Astrocyte of the spinal cord (primary cell): Measurements from ENCODE around the gene VPS45.
A peak's percentile ranks its signal among the peaks of the same experiment; 100 is the strongest.

Source experiments
- DNase-seq: peaks from one replicate; pipeline ENCODE4 v3.0.0; 2011; ENCODE audit warnings: low read depth, low spot score
- H3K4me3 ChIP-seq: 2 replicates; pipeline ENCODE4 v1.5.1; 2011; ENCODE audit warnings: low read depth, mild to moderate bottlenecking, low read length, moderate library complexity
- in situ Hi-C: cut with HindIII; loops from 2 replicates; pipeline ENCODE4 v1.10.0; 2017; ENCODE audit warnings: low sequenced_read_pairs
- TF ChIP-seq, protein P1 (sequence below): IDR thresholded peaks from 2 replicates; pipeline ENCODE4 v1.5.1; 2012; ENCODE audit warnings: low read depth, mild to moderate bottlenecking, low read length, inconsistent platforms

Gene VPS45

DNA sequence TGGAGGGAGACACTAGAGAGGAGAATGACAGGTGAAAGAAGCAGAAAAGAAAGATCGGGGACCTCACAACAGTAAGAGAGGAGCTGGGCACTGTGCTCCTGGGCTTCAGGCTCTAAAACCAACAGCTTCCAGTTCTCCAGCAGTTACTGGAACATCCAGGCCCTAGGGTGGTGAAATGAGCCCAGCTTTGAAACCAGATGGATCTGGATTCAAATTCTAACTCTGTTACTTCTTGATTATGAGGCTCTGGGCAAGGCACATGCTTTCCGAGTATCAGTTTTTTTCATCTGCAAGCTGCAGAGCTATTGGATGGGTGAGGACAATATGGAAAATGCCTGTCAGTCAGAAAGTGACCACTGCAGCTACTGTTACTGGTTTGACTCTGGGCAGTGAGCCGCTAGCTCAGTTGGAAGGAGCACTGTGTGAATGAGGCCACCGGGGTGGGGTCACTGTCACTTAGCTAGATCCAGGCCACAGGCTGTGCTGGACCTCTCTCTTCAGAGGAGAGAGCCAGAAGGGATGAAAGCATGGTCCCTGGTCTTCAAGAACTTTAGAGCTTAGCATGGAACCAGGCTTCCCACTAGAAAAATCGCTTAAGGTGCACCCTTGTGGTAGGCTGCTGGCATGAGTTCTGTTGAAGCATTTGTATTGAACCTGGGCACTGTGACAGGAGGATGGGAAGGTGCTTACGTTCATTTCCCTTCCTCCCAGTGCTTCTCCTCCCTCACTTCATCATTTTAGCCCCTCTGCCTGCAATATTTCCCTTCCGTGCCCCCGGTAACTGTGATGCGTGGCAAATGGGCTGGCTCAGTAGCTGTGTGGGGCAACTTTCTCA lies 94.4 kb downstream of the VPS45 start:
- TF ChIP-seq, protein P1, sequence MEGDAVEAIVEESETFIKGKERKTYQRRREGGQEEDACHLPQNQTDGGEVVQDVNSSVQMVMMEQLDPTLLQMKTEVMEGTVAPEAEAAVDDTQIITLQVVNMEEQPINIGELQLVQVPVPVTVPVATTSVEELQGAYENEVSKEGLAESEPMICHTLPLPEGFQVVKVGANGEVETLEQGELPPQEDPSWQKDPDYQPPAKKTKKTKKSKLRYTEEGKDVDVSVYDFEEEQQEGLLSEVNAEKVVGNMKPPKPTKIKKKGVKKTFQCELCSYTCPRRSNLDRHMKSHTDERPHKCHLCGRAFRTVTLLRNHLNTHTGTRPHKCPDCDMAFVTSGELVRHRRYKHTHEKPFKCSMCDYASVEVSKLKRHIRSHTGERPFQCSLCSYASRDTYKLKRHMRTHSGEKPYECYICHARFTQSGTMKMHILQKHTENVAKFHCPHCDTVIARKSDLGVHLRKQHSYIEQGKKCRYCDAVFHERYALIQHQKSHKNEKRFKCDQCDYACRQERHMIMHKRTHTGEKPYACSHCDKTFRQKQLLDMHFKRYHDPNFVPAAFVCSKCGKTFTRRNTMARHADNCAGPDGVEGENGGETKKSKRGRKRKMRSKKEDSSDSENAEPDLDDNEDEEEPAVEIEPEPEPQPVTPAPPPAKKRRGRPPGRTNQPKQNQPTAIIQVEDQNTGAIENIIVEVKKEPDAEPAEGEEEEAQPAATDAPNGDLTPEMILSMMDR, result peak; percentile 29
- in situ Hi-C loops, result no loop called here
- H3K4me3 ChIP-seq, result no peak overlapping the region
- DNase-seq, result peak; percentile 51

DNA sequence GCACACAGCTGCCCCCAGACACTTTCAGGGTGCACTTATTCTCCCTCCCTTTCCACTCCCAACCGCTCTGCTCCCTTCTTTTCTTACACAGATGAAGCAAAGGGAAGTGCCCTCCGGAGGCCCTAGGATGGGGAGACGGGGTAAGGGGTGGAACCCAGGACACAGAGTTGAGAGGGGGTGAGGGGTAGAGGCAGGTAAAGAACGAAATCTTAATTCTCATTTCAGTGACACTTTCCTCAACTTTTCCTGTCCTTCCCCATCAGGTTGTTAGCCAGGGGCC lies 94.9 kb downstream of the VPS45 start:
- H3K4me3 ChIP-seq, result peak overlapping the region; percentile 13
- TF ChIP-seq, protein P1, result no peak
- no peak for DNase-seq
- in situ Hi-C loops, result no loop called here

DNA sequence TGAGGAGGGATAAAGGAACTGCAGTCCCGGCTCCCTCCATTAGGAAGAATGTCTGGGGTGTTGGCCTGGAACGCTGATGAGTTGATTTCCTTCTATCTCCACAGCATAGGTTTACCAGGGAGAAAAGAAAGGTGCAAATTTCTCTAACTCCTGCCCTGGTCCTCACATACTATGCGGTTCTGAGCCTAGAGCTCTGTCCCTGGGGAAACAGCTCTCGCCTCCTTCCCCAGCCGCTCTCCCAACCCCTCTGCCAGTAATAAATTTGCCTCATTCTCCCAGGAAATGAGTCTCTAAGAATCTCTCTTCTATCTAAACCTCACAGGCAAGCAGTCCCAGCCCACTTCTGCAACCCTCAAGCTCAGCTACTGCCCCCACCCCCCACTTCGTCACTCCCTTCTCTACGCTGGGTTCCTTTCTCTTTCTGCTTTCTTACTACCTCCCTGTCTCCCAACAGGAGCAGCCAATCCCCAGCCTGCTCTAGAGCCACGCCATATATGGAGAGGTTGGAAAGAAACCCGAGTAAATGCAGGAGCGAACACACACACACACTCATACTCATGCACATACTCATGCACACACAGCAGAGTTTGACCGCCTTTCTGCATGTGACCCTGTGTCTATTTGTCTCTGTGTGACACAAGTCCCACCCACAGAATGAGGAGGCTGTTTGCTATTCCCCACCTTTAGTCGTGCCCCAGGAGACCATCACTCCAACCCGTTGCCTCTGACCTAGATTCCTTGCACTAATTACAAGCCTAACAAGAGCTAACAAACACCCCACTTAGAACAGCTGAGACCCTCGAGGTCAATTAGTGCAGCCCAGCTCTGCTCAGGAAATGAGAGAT lies 95.5 kb downstream of the VPS45 start:
- peak overlapping the region; percentile 13 for H3K4me3 ChIP-seq

DNA sequence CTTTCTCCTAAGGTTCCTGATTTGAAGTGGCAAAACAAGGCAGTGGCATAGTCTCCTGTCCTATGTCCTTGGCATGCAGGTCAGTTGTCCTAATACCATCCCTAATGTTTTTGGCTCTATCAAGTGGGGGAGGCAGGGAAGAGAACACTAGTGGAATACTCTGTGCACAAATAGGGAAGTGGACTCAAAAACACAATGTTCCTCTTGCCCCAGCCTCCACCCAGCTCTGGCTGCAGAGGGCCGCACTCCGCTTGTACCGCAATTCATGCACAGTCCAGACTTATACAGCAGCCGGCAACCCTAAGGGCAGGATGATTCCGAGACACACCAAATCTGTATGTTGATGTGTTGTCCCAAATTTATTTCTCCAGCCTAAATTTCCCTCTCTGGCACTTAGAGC lies 96.6 kb downstream of the VPS45 start:
- no peak for DNase-seq
- in situ Hi-C loops, result no loop called here
- TF ChIP-seq, protein P1, result no peak
- no peak overlapping the region for H3K4me3 ChIP-seq

More for the DNA sequence above, 95.5 kb downstream of the VPS45 start:
- in situ Hi-C loops, result no loop called here
- peak; percentile 100 for DNase-seq
- TF ChIP-seq, protein P1, result peak; percentile 4

DNA sequence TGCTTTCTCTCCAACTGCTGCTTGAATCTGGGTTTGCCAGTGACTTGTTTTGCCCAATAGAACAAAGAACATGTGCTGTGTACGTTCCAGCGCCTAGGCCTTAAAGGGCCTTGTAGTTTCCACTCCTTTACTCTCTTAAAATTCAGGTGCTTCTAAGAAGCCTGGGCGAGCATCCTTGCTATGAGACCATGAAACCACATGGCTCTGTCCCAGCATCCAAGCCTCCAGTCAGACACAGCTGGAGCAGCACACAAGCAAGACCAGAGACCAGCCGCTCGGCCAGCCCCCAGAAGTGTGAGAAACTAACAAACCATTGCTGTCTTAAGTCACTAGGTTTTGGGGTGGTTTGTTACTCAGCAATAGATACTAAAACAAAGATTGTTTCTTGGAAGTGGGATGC lies 97.2 kb downstream of the VPS45 start:
- TF ChIP-seq, protein P1, result no peak
- peak; percentile 67 for DNase-seq
- no peak overlapping the region for H3K4me3 ChIP-seq
- in situ Hi-C loops, result no loop called here

DNA sequence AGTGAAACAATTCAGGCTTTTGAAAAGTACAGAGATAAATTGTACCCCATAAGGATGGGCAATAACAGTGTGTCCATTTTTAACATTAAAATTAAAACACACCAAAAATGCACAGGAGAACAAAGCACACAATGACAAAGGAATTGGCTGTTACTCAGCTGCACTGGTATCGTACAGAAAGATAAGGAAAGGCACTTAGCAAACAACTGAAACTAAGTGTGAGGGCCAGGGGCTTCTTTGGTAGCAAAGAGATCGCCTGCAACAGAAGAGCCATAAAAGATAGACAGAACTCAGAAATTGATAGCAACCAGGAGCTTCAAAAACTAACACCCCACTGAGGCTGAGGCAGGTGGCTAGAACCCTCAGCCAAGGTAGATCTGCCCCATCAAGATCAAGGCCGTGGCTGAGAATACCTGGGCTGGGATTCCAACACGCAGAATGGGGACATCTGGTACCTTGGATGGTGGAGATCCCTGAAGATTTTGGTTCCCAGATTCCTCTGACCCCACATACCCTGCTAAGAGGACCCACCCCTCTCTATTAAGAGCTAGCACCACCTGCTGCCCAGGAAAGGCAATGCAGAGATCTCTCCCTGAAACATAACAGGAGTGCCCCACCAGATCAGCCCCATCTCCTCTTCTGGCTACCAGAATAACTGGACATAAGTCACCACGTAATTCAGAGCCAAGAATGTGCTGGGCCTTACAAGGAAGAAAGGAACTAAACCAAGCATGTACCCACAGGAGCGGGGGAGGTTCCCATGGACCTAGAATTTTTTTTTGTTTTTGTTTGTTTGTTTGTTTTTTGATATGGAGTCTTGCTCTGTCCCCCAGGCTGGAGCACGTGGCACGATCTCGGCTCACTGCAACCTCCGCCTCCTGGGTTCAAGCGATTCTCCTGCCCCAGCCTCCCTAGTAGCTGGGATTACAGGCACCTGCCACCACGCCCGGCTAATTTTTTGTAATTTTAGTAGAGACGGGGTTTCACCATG lies 98.3 kb downstream of the VPS45 start:
- in situ Hi-C loops, result no loop called here
- TF ChIP-seq, protein P1, result peak; percentile 90
- no peak overlapping the region for H3K4me3 ChIP-seq
- DNase-seq, result peak; percentile 61
